ENCODE results near the gene ELAVL3. TPM values are rescaled to one million over a fixed set of nuclear protein-coding genes. Genes with fewer than 3 reads are reported as not detected.
A peak's percentile ranks its signal among the peaks of the same experiment; 100 is the strongest.

Gene ELAVL3
- polyA plus RNA-seq, 3 donors: not detected

GRCh38 chr19:11479898-11480714 lies 740 bp downstream of the ELAVL3 start:
- peaks cover 24% of the 10 kb centered on the region for H3K4me1 Mint-ChIP-seq
- no peak overlapping the region for H3K27ac ChIP-seq (ENCODE audit: low read depth in 1 of 2, low read length in 2 of 2)
- H3K27me3 ChIP-seq (ENCODE audit: control insufficient read depth in 2 of 2, insufficient read depth in 2 of 2, low read length in 2 of 2): peaks cover 23 to 53% of the 10 kb centered on the region in 2 donors
- intact Hi-C loops (cut with micrococcal nuclease): loop anchor here in 1 of 2 donors (5.0 kb wide), 1 partner anchor 188 kb away; no protein-coding TSS in a partner anchor
- H2AFZ ChIP-seq (ENCODE audit: insufficient read depth, low read depth, low read length, poor library complexity, severe bottlenecking): no peak overlapping the region
- H3K36me3 ChIP-seq (replicated peaks in 1 of 2; ENCODE audit: control insufficient read depth in 1 of 2, insufficient read depth in 2 of 2, low read length in 2 of 2): no peaks in the 10 kb centered on the region
- no peak overlapping the region for H3K4me3 Mint-ChIP-seq
- peaks cover 35 to 49% of the 10 kb centered on the region in 2 donors for H3K4me1 ChIP-seq (ENCODE audit: control insufficient read depth in 1 of 2, insufficient read depth in 2 of 2, low read length in 2 of 2)
- no peaks in the 10 kb centered on the region for H4K20me1 ChIP-seq (ENCODE audit: insufficient read depth, low read length)
- H3K9me3 ChIP-seq (replicated peaks in 1 of 2; ENCODE audit: control insufficient read depth in 1 of 2, insufficient read depth in 1 of 2, low read length in 2 of 2): peaks cover 7 to 21% of the 10 kb centered on the region in 2 donors
- H3K4me3 ChIP-seq (replicated peaks in 1 of 3; ENCODE audit: low read depth in 2 of 3, low read length in 3 of 3): peak overlapping the region in 1 of 3 experiments; percentile 30
- peaks cover 5 to 22% (median 11%) of the 10 kb centered on the region in 7 donors for H3K9me3 Mint-ChIP-seq
- peak overlapping the region; percentile 41 for H3K4me2 ChIP-seq (replicated peaks; ENCODE audit: extremely low read depth, low read length, poor library complexity, severe bottlenecking)
- no peaks in the 10 kb centered on the region for H3K79me2 ChIP-seq (ENCODE audit: insufficient read depth, low read length)
- peaks cover 48 to 70% (median 57%) of the 10 kb centered on the region in 3 donors for H3K27me3 Mint-ChIP-seq (ENCODE audit: low read depth in 3 of 3)
- TF ChIP-seq CTCF (IDR thresholded peaks at IDR 0.05): no peak
- H3K9ac ChIP-seq (ENCODE audit: insufficient read depth, low read length, poor library complexity, severe bottlenecking): no peak overlapping the region
- no peak overlapping the region for H3K27ac Mint-ChIP-seq
- H3K36me3 Mint-ChIP-seq: peaks cover 8 to 11% of the 10 kb centered on the region in 2 donors
- no peak for DNase-seq
- 8% methylated on average over 74 of the region's 86 CpGs for WGBS (ENCODE audit: insufficient coverage)

- H3K27me3 ChIP-seq (ENCODE audit: control insufficient read depth in 2 of 2, insufficient read depth in 2 of 2, low read length in 2 of 2): peaks cover 23 to 53% of the 10 kb centered on the region in 2 donors
These were observed 1.6 kb downstream of the ELAVL3 start for GRCh38 chr19:11479090-11479897.

More at GRCh38 chr19:11479090-11479897, 1.6 kb downstream of the ELAVL3 start:
- Histone ChIP-seq H3K79me2 (ENCODE audit: insufficient read depth, low read length) (no peaks in the 10 kb centered on the region), H2AFZ (ENCODE audit: insufficient read depth, low read depth, low read length, poor library complexity, severe bottlenecking) (no peak overlapping the region), H3K36me3 (replicated peaks in 1 of 2; ENCODE audit: control insufficient read depth in 1 of 2, insufficient read depth in 2 of 2, low read length in 2 of 2) (no peaks in the 10 kb centered on the region), H3K9ac (ENCODE audit: insufficient read depth, low read length, poor library complexity, severe bottlenecking) (no peak overlapping the region), H3K4me1 (ENCODE audit: control insufficient read depth in 1 of 2, insufficient read depth in 2 of 2, low read length in 2 of 2) (peaks cover 35 to 49% of the 10 kb centered on the region in 2 donors), H3K4me2 (replicated peaks; ENCODE audit: extremely low read depth, low read length, poor library complexity, severe bottlenecking) (peak overlapping the region; percentile 41), H3K9me3 (replicated peaks in 1 of 2; ENCODE audit: control insufficient read depth in 1 of 2, insufficient read depth in 1 of 2, low read length in 2 of 2) (peaks cover 7 to 21% of the 10 kb centered on the region in 2 donors), H3K4me3 (replicated peaks in 1 of 3; ENCODE audit: low read depth in 2 of 3, low read length in 3 of 3) (peak overlapping the region in 1 of 3 experiments; percentile 30), H3K27ac (ENCODE audit: low read depth in 1 of 2, low read length in 2 of 2) (no peak overlapping the region), H4K20me1 (ENCODE audit: insufficient read depth, low read length) (no peaks in the 10 kb centered on the region)
- intact Hi-C loops (cut with micrococcal nuclease): no loop called here
- Mint-ChIP-seq H3K27ac (peak overlapping the region in 2 of 7 donors; percentile 16 to 75), H3K4me1 (peaks cover 24% of the 10 kb centered on the region), H3K4me3 (peak overlapping the region; percentile 64 to 85), H3K27me3 (ENCODE audit: low read depth in 3 of 3) (peaks cover 48 to 74% (median 58%) of the 10 kb centered on the region in 3 donors), H3K36me3 (peaks cover 8 to 11% of the 10 kb centered on the region in 2 donors), H3K9me3 (peaks cover 5 to 22% (median 11%) of the 10 kb centered on the region in 7 donors)
- 22% methylated on average over 46 of the region's 62 CpGs for whole genome bisulfite sequencing (ENCODE audit: insufficient coverage)
- DNase-seq: no peak
- TF ChIP-seq CTCF (IDR thresholded peaks at IDR 0.05): no peak

Measured in CD14-positive monocyte (primary cell).